ENCODE data around the gene PCBP3. TPM values are rescaled to one million over a fixed set of nuclear protein-coding genes. Genes with fewer than 3 reads are reported as not detected.

The PCBP3 gene
- total RNA-seq, 2 donors from 2014 or later = 0.77 to 17.2 TPM

- Histone ChIP-seq H3K27ac (no peak overlapping the region), H3K4me3 (no peak overlapping the region), H3K9me3 (no peaks in the 10 kb centered on the region), H3K4me1 (replicated peaks) (no peaks in the 10 kb centered on the region), H3K36me3 (no peaks in the 10 kb centered on the region), H3K27me3 (replicated peaks; ENCODE audit: insufficient read depth) (no peaks in the 10 kb centered on the region)
- WGBS = 79% methylated on average over 31 of the region's 31 CpGs
- intact Hi-C loops (cut with DNase I) = no loop called here
- no peak for DNase-seq (ENCODE audit: low spot score)
- TF ChIP-seq POLR2A (IDR thresholded peaks at IDR 0.05) (no peak), CTCF (IDR thresholded peaks at IDR 0.05) (no peak), POLR2AphosphoS5 (IDR thresholded peaks at IDR 0.05) (no peak)
These were observed 14.2 kb upstream of the PCBP3 start for GRCh38 chr21:45629046-45629981.

- TF ChIP-seq POLR2A (IDR thresholded peaks at IDR 0.05) (no peak), CTCF (IDR thresholded peaks at IDR 0.05) (no peak), POLR2AphosphoS5 (IDR thresholded peaks at IDR 0.05) (no peak)
- Histone ChIP-seq H3K27me3 (replicated peaks; ENCODE audit: insufficient read depth) (no peaks in the 10 kb centered on the region), H3K27ac (no peak overlapping the region), H3K4me1 (replicated peaks) (no peaks in the 10 kb centered on the region), H3K36me3 (no peaks in the 10 kb centered on the region), H3K9me3 (no peaks in the 10 kb centered on the region), H3K4me3 (no peak overlapping the region)
- intact Hi-C loops (cut with DNase I) = no loop called here
- no peak for DNase-seq (ENCODE audit: low spot score)
- 82% methylated on average over 16 of the region's 16 CpGs for WGBS
These were observed 13.3 kb upstream of the PCBP3 start for GRCh38 chr21:45630066-45630694.

- intact Hi-C loops (cut with DNase I) = no loop called here
- Histone ChIP-seq H3K27me3 (replicated peaks; ENCODE audit: insufficient read depth) (no peaks in the 10 kb centered on the region), H3K27ac (no peak overlapping the region), H3K4me1 (replicated peaks) (no peaks in the 10 kb centered on the region), H3K36me3 (no peaks in the 10 kb centered on the region), H3K9me3 (no peaks in the 10 kb centered on the region), H3K4me3 (no peak overlapping the region)
- DNase-seq (ENCODE audit: low spot score) = no peak
- 92% methylated on average over 22 of the region's 22 CpGs for WGBS
- TF ChIP-seq POLR2AphosphoS5 (IDR thresholded peaks at IDR 0.05) = no peak
These were observed 12.6 kb upstream of the PCBP3 start for GRCh38 chr21:45630876-45631275.

GRCh38 chr21:45631540-45631939 is 12.0 kb upstream of the PCBP3 start:
- no peak for TF ChIP-seq POLR2A (IDR thresholded peaks at IDR 0.05)
- no peak for TF ChIP-seq POLR2AphosphoS5 (IDR thresholded peaks at IDR 0.05)
- TF ChIP-seq CTCF (IDR thresholded peaks at IDR 0.05) = no peak
- Histone ChIP-seq H3K9me3 (no peaks in the 10 kb centered on the region), H3K36me3 (no peaks in the 10 kb centered on the region), H3K4me1 (replicated peaks) (no peaks in the 10 kb centered on the region), H3K4me3 (no peak overlapping the region), H3K27me3 (replicated peaks; ENCODE audit: insufficient read depth) (no peaks in the 10 kb centered on the region), H3K27ac (no peak overlapping the region)
- WGBS = 81% methylated on average over 11 of the region's 11 CpGs
- intact Hi-C loops (cut with DNase I) = no loop called here
- DNase-seq (ENCODE audit: low spot score) = no peak

GRCh38 chr21:45632160-45632559 is 11.4 kb upstream of the PCBP3 start:
- TF ChIP-seq CTCF (IDR thresholded peaks at IDR 0.05) (no peak), POLR2AphosphoS5 (IDR thresholded peaks at IDR 0.05) (no peak), POLR2A (IDR thresholded peaks at IDR 0.05) (no peak)
- no peaks in the 10 kb centered on the region for H3K9me3 ChIP-seq
- no peak overlapping the region for H3K27ac ChIP-seq
- 86% methylated on average over 13 of the region's 13 CpGs for WGBS
- no peak overlapping the region for H3K4me3 ChIP-seq
- H3K36me3 ChIP-seq = no peaks in the 10 kb centered on the region
- intact Hi-C loops (cut with DNase I) = no loop called here
- no peak for DNase-seq (ENCODE audit: low spot score)
- H3K27me3 ChIP-seq (replicated peaks; ENCODE audit: insufficient read depth) = no peaks in the 10 kb centered on the region
- H3K4me1 ChIP-seq (replicated peaks) = no peaks in the 10 kb centered on the region
